Stomach (tissue), 4 donors: Measurements from ENCODE around the gene CFAP54.

Source experiments
- CTCF ChIP-seq, 7 experiments: fragments of 450-650 bp in 4 of 7; fragments of 200-600 bp in 3 of 7; sonication (generic) in 3 of 7; IDR thresholded peaks; one replicate each; pipeline ENCODE4 v1.5.1; 2016 to 2019; ENCODE audit warnings: antibody characterized with exemption in 7 of 7, control low read depth in 2 of 7, mild to moderate bottlenecking in 1 of 7
- POLR2AphosphoS5 ChIP-seq, 3 donors: sonication (generic); formaldehyde crosslinking; IDR thresholded peaks; one replicate each; pipeline ENCODE4 v1.6.1; 2016; ENCODE audit warnings: antibody characterized with exemption in 3 of 3

GRCh38 chr12:96448300-96448699 lies 41.1 kb upstream of the CFAP54 start:
- TF ChIP-seq POLR2AphosphoS5 (IDR thresholded peaks at IDR 0.05): no peak
- no peak for TF ChIP-seq CTCF (IDR thresholded peaks at IDR 0.05)
